GM19240 (cell line): ENCODE data around the gene SENP3.
"Not testable (repeated sequence)": the region's sequence is repeated elsewhere in the genome, so short reads cannot be mapped to it uniquely, and the experiment has no call there.

ENCODE experiments used
- DNase-seq: peaks from one replicate; pipeline ENCODE4 v3.0.0; 2011; ENCODE audit warnings: low spot score; ENCODE audit not compliant: insufficient read length

SENP3 gene

DNA sequence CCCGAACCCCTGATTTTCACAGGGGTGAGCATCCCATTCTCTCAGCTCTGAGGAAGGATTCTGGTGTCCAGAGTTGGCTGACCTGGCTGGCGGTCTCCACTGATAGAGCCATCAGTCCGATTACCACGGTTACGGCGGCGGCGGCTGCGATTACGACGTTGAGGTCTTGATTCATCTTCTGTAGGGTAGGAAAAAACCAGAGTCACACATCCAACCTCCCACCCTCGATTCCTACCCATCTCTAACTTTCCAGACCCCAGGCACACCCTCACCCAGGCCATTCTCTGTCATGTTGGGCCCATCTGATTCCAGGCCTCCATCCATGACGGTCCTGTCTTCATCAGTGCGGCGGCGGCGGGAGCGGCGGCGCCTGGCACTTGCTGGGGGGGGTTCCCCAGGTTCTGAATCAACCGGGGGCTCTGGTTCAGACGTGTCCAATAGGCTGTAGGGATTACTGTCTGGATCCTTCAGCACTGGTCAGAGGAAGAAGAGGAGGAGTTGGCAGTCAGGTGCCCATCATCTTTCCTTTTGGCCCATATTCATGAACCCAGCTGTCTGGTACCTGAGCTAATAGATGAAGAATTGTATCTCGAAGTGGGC lies 30.8 kb downstream of the SENP3 start:
- no peak for DNase-seq

DNA sequence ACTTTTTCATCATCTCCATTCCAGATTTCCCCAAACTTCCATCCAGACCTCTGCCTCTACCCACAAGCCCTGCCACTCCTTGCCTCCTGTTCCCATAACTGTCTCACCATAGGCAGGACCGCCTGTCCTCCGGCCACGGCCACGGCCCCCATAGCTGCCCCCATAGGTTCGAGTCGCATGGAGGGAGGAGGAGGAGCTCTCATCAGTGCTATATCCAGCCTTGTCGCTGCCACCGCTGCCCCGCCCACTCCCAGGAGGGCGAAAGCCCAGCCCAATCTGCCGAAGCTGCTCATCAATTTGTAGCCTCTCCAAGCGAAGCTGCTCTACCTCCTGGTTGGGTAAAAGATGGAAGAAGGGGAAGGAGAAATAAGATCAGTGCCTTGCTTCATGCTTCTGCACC lies 31.6 kb downstream of the SENP3 start:
- no peak for DNase-seq

DNA sequence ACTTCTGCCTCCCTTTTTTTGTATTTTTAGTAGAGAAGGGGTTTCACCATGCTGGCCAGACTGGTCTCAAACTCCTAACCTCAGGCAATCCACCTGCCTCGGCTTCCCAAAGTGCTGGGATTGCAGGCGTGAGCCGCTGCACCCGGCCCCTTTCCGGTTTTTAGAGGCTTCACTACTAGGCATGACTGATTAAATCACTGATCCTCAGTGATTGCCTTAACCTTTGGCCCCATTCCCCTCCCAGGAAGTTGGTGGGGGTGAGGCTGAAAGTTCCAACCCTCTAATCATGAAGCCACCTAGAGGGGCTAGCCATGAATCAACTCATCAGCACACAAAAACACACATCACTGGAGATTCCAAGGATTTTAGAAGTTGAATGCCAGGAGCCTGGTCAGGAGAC lies 35.8 kb downstream of the SENP3 start:
- not testable (repeated sequence) for DNase-seq

DNA sequence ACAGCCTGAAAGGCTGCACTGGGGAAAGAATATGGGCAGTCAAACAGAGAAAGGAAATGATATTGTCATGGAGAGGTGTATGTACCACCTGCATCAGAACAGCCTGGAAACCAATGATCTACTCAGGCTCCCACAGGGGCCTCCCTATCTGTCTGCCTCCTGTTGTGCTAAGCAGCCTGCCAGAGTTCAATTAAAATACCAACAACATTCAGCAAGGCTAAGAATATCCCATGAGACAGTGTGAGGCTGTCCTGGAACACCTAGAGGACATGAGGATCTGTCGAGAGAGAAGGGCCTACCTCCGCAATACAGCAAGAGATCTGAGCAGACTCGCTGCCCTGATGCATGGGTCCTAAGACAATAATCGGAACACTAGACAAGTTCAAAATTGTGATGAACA lies 44.6 kb downstream of the SENP3 start:
- no peak for DNase-seq

DNA sequence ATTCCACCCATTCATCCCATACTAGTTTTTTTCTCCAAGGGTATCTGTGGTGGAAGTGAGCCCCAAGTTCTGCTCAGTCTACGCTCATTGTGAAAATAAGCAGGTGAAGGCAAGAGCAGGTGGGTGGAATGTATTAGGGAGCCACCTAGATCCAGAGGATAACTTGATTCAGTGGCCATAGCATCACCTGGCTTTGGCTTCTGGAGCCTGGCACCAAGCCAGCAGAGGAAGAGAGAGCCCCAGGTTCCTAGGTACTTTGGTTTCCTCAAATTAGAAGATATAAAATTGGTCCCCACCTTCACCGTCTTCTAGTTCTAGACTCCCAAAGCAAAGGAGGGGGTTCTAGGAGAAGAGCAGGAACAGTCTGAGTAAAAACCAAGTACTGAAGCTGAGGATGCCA lies 48.9 kb downstream of the SENP3 start:
- no peak for DNase-seq

DNA sequence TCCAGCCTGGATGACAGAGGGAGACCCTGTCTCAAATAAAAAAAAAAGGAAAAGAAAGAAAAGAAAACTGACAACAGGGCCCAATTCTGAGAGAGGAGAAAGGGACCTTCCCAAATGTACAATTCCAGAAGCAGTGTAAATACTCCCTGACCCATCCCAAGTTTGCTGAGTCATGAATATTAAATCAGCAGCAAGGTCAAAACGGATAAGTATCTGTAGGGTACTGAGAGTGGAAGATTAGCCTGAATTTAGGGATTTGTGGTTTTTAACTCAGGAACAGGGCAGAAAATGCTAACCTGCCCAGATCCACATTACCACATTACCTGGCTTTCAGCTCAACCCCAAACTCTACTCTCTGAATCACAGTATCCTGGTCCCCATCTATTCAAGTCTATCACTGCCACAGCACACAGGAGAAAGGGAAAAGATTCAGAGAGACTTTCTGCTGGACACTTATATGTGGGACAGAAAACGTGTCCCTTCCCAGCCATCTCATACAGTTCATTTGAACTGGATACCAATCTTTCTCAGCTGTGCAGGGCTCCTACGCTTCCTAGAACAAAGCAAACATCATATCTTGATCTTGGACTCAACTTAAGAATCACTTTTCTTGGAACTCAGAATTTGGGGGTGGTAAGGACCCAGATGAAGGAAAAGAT lies 50.0 kb downstream of the SENP3 start:
- DNase-seq = no peak

DNA sequence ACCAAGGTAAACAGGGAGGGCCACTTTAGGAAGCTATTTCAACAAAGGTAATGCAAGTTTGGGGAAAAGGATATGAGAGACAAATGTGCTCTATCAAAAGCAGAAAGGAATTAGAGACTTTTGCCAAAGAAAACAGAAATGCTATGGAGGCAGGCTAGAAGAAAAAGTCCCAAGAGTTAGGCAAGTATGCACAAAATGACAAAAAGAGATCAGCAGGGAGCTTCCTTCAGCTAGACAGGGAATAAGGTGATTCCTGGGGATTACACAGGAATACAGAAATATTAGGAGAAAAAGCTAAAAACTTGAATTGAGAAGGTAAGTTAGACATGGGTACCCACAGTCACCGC lies 50.5 kb downstream of the SENP3 start:
- no peak for DNase-seq

DNA sequence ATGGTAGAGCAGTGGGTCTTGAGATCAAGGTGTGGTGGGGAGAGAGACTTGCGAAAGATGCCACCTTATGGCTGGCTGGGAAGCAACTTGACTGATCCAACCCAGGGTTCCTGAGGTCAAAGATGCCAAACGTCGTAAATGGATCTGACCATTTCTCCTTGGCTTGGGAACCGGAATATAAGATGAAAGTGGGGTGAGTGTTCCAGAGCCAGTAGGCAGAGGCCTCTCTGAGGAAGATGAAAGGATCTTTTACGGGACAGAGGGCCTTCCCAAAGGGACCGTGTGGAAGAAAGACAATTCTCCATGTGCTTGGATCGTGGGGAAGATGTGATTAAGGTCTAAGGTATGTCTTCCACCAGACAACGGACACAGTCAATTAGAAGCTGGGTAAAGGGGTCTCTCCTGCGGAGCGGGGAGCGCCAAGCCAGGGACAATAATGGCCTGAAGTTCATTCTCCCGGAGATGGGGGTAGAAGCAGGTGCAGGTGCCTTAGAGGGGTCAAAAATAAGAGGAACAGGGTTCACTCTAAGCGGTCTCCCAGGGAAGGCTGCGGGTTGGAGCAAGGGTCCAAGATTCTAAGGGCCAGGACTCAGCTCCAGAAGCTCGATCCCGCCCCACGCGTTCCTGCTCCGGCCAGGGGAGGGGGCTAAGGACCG lies 52.2 kb downstream of the SENP3 start:
- DNase-seq = no peak

DNA sequence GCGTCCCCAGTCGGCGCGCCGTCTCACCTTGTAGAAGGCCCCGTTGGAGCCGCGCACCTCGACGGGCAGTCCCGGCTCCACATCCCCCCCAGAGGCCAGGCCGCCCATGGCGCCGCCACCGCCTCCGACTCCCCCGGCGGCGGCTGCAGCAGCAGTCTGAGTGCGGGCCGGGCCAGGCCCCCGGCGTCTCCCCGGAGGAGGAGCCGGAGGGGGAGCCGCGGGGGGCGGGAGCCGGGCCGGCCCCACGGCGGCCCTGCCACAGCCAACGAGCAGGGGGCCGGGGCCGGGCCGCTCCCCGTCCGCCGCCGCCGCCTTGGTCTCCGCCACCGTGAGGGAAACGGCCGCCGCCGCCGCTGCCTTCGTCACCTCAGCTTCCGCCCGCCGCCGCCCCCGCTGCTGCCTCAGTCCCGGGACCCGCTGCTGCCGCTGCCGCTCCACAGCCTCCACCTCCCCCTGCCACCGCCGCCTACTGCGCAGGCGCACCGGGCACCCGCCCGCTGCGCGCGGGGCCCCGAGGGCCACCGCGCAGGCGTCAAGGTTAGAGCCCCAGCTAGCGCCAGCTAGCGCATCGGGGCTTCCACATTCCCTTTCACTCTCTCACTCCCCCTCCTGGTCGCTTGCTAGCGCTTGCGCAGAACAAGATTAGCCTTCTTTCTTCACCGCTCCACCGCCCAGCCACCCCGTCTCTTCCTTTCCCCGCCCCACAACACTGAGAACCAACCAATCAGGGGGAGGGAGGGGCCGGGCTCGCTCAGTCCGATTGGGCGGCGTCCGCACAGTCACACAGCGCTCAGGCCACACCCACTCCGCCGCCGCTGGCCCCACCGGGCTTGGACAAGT lies 52.9 kb downstream of the SENP3 start, which contains the start of gene FXR2:
TSS of gene FXR2 (minus strand) at position 473 of the 840 bp plus-strand sequence. CDS start at position 108, 365 bp downstream.
- peak; percentile 90 for DNase-seq

DNA sequence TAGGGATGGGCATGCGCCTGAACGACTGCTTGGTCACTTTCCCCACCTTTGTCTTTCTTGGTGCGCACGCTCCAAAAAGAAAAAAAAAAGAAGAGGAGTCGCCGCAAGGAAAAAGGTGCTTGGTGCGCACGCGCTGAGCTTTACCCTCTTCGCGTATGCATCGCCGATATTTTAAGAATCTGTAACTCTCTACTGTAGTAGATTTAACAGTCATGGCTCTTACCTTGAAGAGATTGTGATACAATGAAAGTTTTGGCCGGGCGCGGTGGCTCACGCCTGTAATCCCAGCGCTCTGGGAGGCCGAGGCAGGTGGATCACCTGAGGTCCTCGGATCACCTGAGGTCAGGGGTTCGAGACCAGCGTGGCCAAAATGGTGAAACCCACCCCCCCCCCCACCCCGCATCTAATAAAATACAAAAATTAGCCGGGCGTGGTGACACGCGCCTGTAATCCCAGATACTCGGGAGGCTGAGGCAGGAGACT lies 53.6 kb downstream of the SENP3 start:
- DNase-seq = no peak

DNA sequence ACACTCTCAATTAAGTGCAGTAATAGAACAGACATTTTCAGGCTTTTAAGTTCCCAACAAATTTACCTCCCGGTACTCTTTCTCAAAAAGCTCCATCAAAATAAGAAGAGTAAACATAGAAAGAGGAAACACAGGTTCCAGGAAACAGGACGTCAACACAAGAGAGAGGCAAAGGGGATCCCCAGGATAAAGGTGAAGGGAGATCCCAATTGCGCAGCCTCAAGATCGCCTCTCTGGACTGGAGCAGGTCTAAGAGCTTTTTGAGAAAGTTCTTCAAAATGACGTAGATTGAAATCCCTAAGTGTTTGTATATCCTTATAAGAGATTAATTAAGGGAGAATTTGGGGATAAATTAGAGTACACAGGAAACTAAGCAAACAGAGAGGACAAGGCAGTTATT lies 56.9 kb downstream of the SENP3 start:
- DNase-seq = no peak

DNA sequence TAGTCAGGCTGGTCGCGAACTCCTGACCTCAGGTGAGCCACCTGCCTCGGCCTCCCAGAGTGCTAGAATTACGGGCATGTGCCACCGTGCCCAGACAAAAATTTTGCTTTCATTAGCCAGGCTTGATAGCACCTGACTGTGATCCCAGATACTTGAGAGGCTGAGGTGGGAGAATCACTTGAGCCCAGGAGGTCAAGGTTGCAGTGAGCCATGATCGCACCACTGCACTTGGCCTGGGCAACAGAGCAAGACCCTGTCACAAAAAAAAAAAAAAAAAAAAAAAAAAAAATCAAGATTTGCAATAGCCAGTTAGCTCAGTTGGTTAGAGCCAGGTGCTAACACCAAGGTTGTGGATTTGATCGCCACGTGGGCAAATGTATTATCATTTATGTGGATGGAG lies 59.1 kb downstream of the SENP3 start:
- DNase-seq = no peak
